Activated CD4-positive, alpha-beta memory T cell treated with anti-CD3 and anti-CD28 coated beads for 36 hours (primary cell): ENCODE data around the gene TRAPPC2L. TPM values are rescaled to one million over a fixed set of nuclear protein-coding genes. Genes with fewer than 3 reads are reported as not detected.
A peak's percentile ranks its signal among the peaks of the same experiment; 100 is the strongest.

Source experiments
- CTCF ChIA-PET: fragments of 350-600 bp; sonication (Branson Sonifier 250); formaldehyde crosslinking; loops from one replicate; lab custom pipeline; 2021; ENCODE audit warnings: antibody characterized with exemption, inconsistent platforms; lab: Charles Lee
- POLR2A ChIA-PET: fragments of 350-600 bp; sonication (Branson Sonifier 250); formaldehyde crosslinking; loops from one replicate; lab custom pipeline; 2021; ENCODE audit warnings: antibody characterized with exemption; lab: Charles Lee
- DNase-seq: peaks from one replicate; pipeline ENCODE4 v3.0.0-alpha.2; 2020
- H3K27ac Mint-ChIP-seq: one replicate; pipeline ENCODE4 v1.8.0; 2021; ENCODE audit warnings: mixed read lengths
- H3K27me3 Mint-ChIP-seq: one replicate; pipeline ENCODE4 v1.8.0; 2021; ENCODE audit warnings: mixed read lengths
- H3K36me3 Mint-ChIP-seq: one replicate; pipeline ENCODE4 v1.8.0; 2021; ENCODE audit warnings: mixed read lengths
- H3K4me1 Mint-ChIP-seq: one replicate; pipeline ENCODE4 v1.8.0; 2021; ENCODE audit warnings: low read depth, mixed read lengths
- H3K4me3 Mint-ChIP-seq: one replicate; pipeline ENCODE4 v1.8.0; 2021; ENCODE audit warnings: mild to moderate bottlenecking, mixed read lengths
- H3K9me3 Mint-ChIP-seq: one replicate; pipeline ENCODE4 v1.8.0; 2021; ENCODE audit warnings: mixed read lengths
- intact Hi-C: fragments of 100-400 bp; cut with micrococcal nuclease; formaldehyde crosslinking; loops from one replicate; pipeline ENCODE4 v1.15.1; 2023
- total RNA-seq, 2 experiments: library from RNA; stranded (reverse); gene quantifications; one replicate each; pipeline ENCODE4 v1.2.3, GENCODE V29; 2021

The TRAPPC2L gene
- total RNA-seq, 2 experiments from 2014 or later: 63.6 to 71.5 TPM

DNA sequence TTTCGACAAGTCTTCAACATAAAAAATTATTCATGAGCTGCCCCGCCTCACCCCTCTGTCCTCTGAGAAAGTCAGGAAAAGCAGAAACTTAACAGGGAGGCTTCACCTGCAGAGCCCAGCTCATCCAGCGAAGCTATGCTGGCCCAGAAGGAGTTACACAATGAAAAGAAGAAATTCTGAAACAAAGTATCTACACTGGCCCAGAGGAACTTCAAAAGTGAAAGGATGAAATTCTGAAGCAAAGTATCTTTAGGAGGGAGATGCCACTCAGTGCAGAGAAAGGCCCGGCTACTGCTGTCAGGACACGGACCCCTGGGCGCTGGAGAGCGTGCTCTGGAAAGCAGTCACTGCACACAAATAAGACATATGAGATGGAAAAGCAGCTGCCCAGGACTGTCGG, 1.8 kb upstream of the TRAPPC2L start:
- no peak overlapping the region for H3K27ac Mint-ChIP-seq
- H3K36me3 Mint-ChIP-seq: peaks cover 3% of the 10 kb centered on the region
- peak overlapping the region; percentile 41 for H3K4me3 Mint-ChIP-seq
- ChIA-PET POLR2A (no interaction called here), CTCF (no interaction called here)
- DNase-seq: no peak
- no peaks in the 10 kb centered on the region for H3K27me3 Mint-ChIP-seq
- intact Hi-C loops: loop anchor here (10.0 kb wide), 1 partner anchor 260 kb away; no protein-coding TSS in a partner anchor
- no peaks in the 10 kb centered on the region for H3K9me3 Mint-ChIP-seq
- H3K4me1 Mint-ChIP-seq: peaks cover 23% of the 10 kb centered on the region

DNA sequence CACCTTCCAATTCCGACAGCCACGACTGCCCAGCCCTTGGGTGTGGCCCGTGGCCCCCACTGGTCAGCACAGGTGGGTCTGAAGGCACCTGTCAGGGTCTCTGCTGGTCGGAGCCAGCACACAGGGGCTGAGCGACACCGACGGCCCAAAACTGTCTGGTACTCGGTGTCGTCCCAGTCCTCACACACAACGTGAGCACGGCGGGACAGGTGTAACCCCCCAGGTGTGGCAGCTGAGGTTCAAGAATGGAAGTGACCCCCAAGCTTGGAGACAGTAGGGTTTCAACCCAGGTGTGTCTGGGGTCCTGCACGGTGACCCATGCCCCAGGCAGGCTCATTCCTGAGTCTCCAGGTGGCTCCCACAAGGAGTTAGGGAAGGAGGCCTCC, 1.2 kb upstream of the TRAPPC2L start:
- Mint-ChIP-seq H3K27me3 (no peaks in the 10 kb centered on the region), H3K4me3 (peak overlapping the region; percentile 75), H3K36me3 (peaks cover 3% of the 10 kb centered on the region), H3K27ac (peak overlapping the region; percentile 72), H3K4me1 (peaks cover 23% of the 10 kb centered on the region), H3K9me3 (no peaks in the 10 kb centered on the region)
- POLR2A ChIA-PET: no interaction called here
- intact Hi-C loops: loop anchor here (2.0 to 10.0 kb wide), 2 partner anchors 259 to 315 kb away; partner anchors contain the start of gene CDH15
- no peak for DNase-seq
- CTCF ChIA-PET: no interaction called here

- H3K9me3 Mint-ChIP-seq: no peaks in the 10 kb centered on the region
- peak; percentile 15 for DNase-seq
- peak overlapping the region; percentile 72 for H3K27ac Mint-ChIP-seq
- peaks cover 7% of the 10 kb centered on the region for H3K36me3 Mint-ChIP-seq
- CTCF ChIA-PET: interaction anchor here (0.8 to 2.9 kb wide), 7 partner anchors 40 to 362 kb away, joined by 3 to 39 read pairs (median 8); partner anchors contain the start of genes APRT and ZNF778
- POLR2A ChIA-PET: interaction anchor here (0.7 to 2.7 kb wide), 7 partner anchors 44 to 905 kb away, joined by 3 to 11 read pairs (median 4); partner anchors contain the start of genes APRT, BANP, CTU2 and RNF166
- no peaks in the 10 kb centered on the region for H3K27me3 Mint-ChIP-seq
- intact Hi-C loops: loop anchor here (2.0 to 10.0 kb wide), 2 partner anchors 259 to 315 kb away; partner anchors contain the start of gene CDH15
- peaks cover 23% of the 10 kb centered on the region for H3K4me1 Mint-ChIP-seq
- peak overlapping the region; percentile 93 for H3K4me3 Mint-ChIP-seq
Observed at GRCh38 chr16:88856122-88856827, 652 bp upstream of the TRAPPC2L start.

DNA sequence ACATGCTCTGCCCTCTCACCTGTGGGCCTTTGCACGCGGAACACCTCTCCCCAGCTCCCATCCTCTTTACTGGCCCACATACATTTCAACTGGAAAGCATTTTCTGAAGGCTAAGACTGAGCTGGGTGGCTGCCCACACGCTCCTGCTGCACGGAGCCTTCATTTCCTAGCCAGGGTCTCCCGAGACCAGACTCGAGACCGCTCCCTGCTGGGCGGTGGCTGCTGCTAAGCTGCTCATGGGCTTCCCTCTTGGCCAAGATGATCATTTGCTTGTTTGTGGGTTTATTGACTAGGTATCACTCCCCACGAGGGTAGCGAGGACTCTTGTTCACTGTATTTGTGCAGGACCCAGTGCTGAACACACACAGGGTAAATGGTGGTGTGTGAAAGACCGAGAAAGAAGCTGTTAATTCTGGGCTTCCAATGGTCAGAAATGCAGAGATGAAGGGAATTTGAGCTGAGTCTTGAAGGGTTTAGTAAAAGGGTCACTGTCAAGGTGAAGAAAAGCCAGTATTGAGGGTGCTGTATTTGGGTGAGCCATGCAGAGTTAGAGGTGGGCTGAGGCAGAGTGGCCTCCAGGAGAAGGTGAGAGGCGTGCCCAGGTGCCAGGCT, 907 bp downstream of the TRAPPC2L start:
- peak; percentile 82 for DNase-seq
- CTCF ChIA-PET: interaction anchor here (0.6 to 2.9 kb wide), 32 partner anchors 10 to 1062 kb away, joined by 3 to 39 read pairs (median 4); partner anchors contain the start of genes APRT, CDH15 and ZNF778
- no peaks in the 10 kb centered on the region for H3K27me3 Mint-ChIP-seq
- peak overlapping the region; percentile 55 for H3K27ac Mint-ChIP-seq
- peaks cover 7% of the 10 kb centered on the region for H3K36me3 Mint-ChIP-seq
- POLR2A ChIA-PET: interaction anchor here (1.3 to 2.7 kb wide), 5 partner anchors 46 to 335 kb away, joined by 4 to 11 read pairs (median 8); partner anchors contain the start of genes APRT and CDT1
- H3K4me1 Mint-ChIP-seq: peaks cover 21% of the 10 kb centered on the region
- peak overlapping the region; percentile 93 for H3K4me3 Mint-ChIP-seq
- intact Hi-C loops: loop anchor here (1.0 to 10.0 kb wide), 4 partner anchors 46 to 313 kb away; partner anchors contain the start of genes CDH15, CTU2 and RNF166
- no peaks in the 10 kb centered on the region for H3K9me3 Mint-ChIP-seq

- Mint-ChIP-seq H3K27me3 (no peaks in the 10 kb centered on the region), H3K4me1 (peaks cover 21% of the 10 kb centered on the region), H3K4me3 (no peak overlapping the region), H3K36me3 (peaks cover 7% of the 10 kb centered on the region), H3K9me3 (no peaks in the 10 kb centered on the region), H3K27ac (no peak overlapping the region)
- POLR2A ChIA-PET: no interaction called here
- intact Hi-C loops: loop anchor here (10.0 kb wide), 1 partner anchor 255 kb away; no protein-coding TSS in a partner anchor
- DNase-seq: no peak
- CTCF ChIA-PET: interaction anchor here (0.8 to 2.9 kb wide), 2 partner anchors 47 to 78 kb away, joined by 3 to 19 read pairs; partner anchors contain the start of gene APRT
Observed at GRCh38 chr16:88859381-88860091, 2.6 kb downstream of the TRAPPC2L start.

DNA sequence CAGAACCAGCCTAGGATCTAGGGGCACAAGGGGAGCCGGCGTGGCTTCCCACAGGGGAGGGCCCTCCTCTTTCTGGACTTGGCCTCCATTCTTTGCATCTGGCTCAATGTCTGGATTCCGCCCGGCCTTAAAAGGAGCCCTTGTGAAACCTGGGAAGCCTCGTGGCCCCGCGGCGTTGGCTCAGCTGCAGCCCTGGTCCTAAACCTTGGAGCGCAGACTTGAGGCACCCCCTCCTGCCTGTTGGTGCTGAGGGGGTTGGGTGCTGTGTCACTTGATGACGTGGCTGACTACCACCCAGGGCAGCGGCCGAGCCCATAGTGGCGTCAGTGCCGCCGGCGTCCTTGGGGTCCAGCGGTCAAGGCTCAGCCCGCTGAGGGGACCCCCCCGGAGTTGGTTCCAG, 4.4 kb downstream of the TRAPPC2L start:
- CTCF ChIA-PET: no interaction called here
- peaks cover 7% of the 10 kb centered on the region for H3K36me3 Mint-ChIP-seq
- no peaks in the 10 kb centered on the region for H3K9me3 Mint-ChIP-seq
- no peak overlapping the region for H3K27ac Mint-ChIP-seq
- no peaks in the 10 kb centered on the region for H3K27me3 Mint-ChIP-seq
- no peak for DNase-seq
- H3K4me3 Mint-ChIP-seq: no peak overlapping the region
- H3K4me1 Mint-ChIP-seq: peaks cover 11% of the 10 kb centered on the region
- intact Hi-C loops: no loop called here
- POLR2A ChIA-PET: no interaction called here

GRCh38 chr16:88862968-88863367, 6.0 kb downstream of the TRAPPC2L start:
- no peaks in the 10 kb centered on the region for H3K27me3 Mint-ChIP-seq
- no peak for DNase-seq
- intact Hi-C loops: no loop called here
- no peak overlapping the region for H3K27ac Mint-ChIP-seq
- peaks cover 7% of the 10 kb centered on the region for H3K36me3 Mint-ChIP-seq
- no peak overlapping the region for H3K4me3 Mint-ChIP-seq
- H3K9me3 Mint-ChIP-seq: no peaks in the 10 kb centered on the region
- CTCF ChIA-PET: no interaction called here
- POLR2A ChIA-PET: no interaction called here
- H3K4me1 Mint-ChIP-seq: peaks cover 7% of the 10 kb centered on the region

DNA sequence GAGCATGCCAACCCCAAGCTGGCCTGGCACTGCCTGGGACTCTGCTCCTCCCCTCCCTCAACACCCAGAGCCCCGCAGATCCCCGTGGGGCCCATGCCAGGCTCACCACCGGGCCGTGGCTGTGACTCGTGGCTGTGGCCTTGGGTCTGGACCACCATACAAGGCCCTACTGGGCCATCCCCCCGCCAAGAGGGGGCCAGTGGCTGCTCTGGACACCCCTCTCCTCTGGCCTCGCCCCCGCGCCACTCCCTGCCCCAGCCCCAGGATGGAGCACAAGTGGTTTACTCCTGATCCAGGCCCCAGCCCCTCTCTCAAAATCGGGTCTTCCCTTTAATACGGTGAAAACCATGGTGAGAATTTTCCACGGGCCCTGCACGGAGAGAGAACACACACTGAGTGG, 6.5 kb downstream of the TRAPPC2L start:
- DNase-seq: no peak
- Mint-ChIP-seq H3K27ac (no peak overlapping the region), H3K4me3 (no peak overlapping the region), H3K36me3 (peaks cover 7% of the 10 kb centered on the region), H3K9me3 (no peaks in the 10 kb centered on the region), H3K4me1 (peaks cover 2% of the 10 kb centered on the region), H3K27me3 (no peaks in the 10 kb centered on the region)
- ChIA-PET CTCF (no interaction called here), POLR2A (no interaction called here)
- intact Hi-C loops: no loop called here

DNA sequence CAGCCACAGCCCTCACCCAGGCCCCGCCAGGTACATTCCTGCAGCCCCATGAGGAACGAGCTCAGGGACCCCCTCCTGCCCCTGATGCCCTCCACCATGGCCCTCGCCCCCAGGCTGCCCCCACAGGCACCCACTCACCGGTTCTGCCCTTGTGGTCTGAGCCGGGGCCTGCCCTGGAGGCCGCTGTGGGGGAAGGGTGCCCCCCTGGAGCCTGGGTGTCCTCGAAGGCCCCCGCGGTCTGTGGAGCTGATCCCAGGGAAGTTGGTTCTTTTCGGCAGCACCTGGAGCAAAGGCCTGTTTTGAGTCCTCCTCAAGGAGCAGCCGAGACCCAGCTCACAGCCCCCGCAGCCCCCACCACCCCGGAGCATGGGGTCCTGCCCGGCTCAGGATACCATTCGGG, 7.2 kb downstream of the TRAPPC2L start:
- no peaks in the 10 kb centered on the region for H3K9me3 Mint-ChIP-seq
- H3K27ac Mint-ChIP-seq: no peak overlapping the region
- no peak overlapping the region for H3K4me3 Mint-ChIP-seq
- DNase-seq: no peak
- intact Hi-C loops: no loop called here
- CTCF ChIA-PET: no interaction called here
- no peaks in the 10 kb centered on the region for H3K27me3 Mint-ChIP-seq
- no peaks in the 10 kb centered on the region for H3K4me1 Mint-ChIP-seq
- peaks cover 7% of the 10 kb centered on the region for H3K36me3 Mint-ChIP-seq
- POLR2A ChIA-PET: no interaction called here

DNA sequence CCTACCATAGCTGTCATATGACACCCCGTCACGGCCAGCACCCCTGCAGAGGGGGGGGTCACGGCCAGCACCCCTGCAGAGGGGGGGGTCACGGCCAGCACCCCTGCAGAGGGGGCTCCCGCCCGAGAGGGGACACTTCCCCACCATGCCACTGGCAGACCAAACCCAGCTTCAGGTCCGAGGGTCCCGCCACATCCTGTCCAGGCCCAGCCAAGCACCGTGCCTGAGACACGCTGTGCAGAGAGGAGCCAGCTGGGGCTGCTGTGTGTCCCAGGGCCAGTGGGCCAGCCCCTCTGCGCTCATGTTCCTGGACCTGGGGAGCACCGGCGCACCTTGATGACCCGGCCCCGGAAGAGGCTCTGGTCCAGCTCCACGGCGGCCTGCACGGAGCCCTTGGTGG, 7.6 kb downstream of the TRAPPC2L start:
- H3K27ac Mint-ChIP-seq: no peak overlapping the region
- peaks cover 7% of the 10 kb centered on the region for H3K36me3 Mint-ChIP-seq
- no peaks in the 10 kb centered on the region for H3K27me3 Mint-ChIP-seq
- no peaks in the 10 kb centered on the region for H3K9me3 Mint-ChIP-seq
- CTCF ChIA-PET: interaction anchor here (1.5 kb wide), 1 partner anchor 49 kb away, joined by 3 read pairs; no protein-coding TSS in a partner anchor
- intact Hi-C loops: no loop called here
- no peak for DNase-seq
- POLR2A ChIA-PET: no interaction called here
- H3K4me3 Mint-ChIP-seq: no peak overlapping the region
- no peaks in the 10 kb centered on the region for H3K4me1 Mint-ChIP-seq

GRCh38 chr16:88865310-88865709, 8.4 kb downstream of the TRAPPC2L start:
- H3K4me3 Mint-ChIP-seq: no peak overlapping the region
- no peaks in the 10 kb centered on the region for H3K9me3 Mint-ChIP-seq
- peaks cover 1% of the 10 kb centered on the region for H3K27me3 Mint-ChIP-seq
- ChIA-PET POLR2A (no interaction called here), CTCF (interaction anchor here (1.5 kb wide), 1 partner anchor 50 kb away, joined by 3 read pairs; no protein-coding TSS in a partner anchor)
- intact Hi-C loops: no loop called here
- peaks cover 4% of the 10 kb centered on the region for H3K36me3 Mint-ChIP-seq
- no peak for DNase-seq
- H3K4me1 Mint-ChIP-seq: no peaks in the 10 kb centered on the region
- H3K27ac Mint-ChIP-seq: no peak overlapping the region
